ENCODE data around the gene PDCD7.
"Not testable (repeated sequence)": the region's sequence is repeated elsewhere in the genome, so short reads cannot be mapped to it uniquely, and the experiment has no call there.

The PDCD7 gene

DNA sequence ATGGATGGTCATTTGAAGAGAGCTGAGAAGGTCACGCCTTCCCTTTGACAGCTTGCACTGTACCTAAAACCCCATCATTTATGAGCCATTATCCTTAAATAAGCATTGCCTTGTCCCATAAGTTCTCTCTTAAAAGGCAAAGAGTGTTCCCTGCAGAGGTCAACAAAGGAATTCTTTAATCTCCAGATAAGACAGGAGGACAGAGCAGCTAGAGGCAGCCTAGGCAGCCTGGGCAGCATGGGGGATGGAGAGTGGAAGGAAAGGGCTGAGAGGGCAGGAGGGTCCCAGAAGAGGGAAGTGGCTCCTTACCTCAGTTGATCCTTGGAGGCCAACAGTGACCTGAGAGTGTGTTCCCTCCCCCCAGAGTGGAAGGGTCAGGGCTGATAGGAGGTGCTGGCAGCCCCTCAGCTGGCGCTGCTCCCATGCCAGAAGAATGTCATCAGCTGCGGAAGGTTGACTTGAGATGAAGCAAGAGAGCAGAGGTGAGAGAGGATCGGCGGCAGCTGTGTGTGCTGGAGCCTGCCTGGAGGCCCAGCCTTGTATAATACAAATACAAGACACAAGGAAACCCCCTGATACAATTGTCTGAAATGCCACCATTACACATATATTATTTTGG lies 44.3 kb downstream of the PDCD7 start:
- ATAC-seq = no peak

DNA sequence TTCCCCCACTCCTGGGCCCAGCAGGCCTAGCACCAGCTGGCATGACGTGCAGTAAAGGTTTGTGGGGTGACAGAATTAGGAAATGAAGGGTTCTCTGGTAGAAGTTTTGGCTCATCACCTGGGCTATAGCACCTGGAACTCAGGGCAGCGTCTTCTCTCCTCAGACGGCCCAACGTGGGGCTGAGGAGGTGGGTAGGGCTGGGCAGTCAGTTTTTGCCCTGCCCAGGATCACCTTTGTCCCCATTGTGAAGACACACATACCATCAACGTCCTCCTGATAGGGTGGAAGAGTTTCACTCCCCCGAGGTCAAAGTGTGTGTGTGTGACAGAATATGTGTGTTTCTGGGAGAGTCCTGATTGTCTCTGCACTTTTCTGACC lies 45.0 kb downstream of the PDCD7 start:
- ATAC-seq = no peak

DNA sequence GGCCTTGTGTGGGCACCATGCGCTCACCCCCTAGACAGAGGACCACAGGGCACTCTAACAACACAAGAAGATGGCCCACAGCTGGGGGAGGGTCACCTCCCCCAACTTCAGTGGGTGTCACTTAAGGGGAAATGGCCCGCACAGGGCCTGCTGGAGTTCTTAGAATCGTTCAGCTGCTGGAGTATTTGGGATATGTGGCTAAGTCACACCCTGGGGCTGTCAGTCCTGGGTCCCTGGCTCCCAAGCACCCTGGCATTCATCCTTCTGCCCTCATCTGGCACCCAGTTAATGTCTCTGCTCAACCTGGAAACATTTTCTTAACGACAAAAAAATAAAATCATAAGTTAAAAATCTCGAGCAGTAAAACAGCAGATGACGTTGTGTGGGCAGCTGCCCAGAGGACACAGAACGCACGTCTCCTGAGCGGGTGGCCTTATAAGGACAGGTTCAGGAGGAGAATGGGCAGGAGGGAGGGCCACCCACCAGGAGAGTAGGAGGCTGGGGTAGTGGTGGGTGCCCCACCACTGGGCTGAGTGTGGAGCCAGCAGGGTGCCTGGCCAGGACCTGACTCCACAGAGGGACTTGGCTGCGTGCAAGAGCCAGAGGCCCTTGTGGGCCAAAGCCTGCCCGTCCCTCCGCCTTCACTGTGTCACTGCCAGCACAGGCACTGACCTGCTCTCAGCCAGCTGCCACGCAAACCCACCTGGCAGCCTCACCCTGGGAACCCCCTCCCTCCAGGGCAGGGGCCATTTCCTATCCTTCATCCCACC lies 45.5 kb downstream of the PDCD7 start:
- ATAC-seq = no peak

DNA sequence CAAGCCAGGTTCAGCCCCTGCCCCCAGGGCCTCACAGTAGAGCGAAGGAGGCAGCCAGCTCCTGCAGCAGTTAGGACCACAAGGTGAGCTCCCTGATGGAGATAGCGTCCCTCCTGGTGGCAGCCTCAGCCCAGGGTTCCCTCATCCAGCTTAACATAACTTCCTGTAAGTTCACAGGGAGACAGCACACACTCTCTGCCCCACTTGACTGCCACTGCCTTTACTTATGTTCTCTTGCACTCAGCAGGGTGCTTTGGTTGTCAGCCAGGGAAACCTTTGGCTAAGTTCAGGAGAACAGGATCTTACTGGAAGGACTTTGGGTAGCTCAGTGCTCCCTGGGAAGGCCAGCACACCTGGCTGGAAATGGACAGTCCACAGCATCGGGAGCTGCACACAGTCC lies 46.2 kb downstream of the PDCD7 start:
- no peak for ATAC-seq

DNA sequence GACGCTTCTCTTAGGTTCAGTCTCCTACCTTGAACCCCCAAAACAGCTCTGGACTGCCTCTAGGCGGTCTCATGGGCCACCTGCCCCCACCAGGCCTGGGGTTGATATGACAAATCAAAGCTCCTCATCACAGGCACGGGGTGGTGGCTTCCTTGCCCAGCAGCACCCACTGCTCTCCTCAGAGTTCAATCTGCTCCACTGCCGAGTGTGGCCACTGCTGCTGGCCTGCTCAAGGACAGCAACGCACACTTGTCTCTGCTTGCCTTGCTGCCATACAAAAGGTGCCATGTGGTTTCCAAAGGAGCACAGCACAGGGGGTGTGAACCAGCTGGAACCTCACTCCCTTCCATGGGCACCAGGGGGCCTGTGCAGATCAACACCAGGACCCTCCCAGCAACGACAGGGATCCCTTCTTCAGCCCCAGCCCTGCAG lies 46.9 kb downstream of the PDCD7 start:
- no peak for ATAC-seq

DNA sequence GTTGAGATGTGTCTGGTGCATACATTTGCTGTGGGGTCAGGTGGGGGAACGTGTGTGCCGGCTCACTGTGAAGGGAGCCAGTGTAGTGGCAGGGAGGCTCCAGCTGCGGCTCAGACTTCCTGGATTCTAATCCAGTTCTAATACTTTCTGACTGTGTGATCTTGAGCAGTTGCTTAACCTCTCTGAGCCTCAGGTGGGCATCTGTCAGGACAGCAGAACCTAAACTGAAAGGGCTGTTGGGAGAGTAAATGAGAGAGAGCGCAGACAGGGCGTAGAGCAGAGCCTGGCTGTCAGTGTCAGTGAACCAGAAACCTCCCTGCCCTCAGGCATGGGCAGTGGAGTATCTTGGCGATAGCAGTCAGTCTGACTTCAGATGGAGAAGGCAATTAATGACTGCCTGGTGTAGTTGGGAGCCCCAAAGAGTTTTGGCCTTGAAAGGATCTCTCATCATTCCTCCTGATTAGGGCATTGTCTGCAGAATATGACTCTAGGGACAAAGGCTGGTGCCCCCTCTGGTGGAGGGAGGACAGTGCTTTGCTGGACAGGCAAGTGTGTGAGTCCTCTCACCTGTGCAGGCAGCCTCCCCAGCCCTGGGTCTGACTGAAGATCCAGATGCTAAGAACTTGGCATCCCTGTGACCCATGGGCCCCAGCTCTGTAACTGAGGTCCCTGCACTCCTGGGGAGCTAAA lies 47.5 kb downstream of the PDCD7 start:
- no peak for ATAC-seq

DNA sequence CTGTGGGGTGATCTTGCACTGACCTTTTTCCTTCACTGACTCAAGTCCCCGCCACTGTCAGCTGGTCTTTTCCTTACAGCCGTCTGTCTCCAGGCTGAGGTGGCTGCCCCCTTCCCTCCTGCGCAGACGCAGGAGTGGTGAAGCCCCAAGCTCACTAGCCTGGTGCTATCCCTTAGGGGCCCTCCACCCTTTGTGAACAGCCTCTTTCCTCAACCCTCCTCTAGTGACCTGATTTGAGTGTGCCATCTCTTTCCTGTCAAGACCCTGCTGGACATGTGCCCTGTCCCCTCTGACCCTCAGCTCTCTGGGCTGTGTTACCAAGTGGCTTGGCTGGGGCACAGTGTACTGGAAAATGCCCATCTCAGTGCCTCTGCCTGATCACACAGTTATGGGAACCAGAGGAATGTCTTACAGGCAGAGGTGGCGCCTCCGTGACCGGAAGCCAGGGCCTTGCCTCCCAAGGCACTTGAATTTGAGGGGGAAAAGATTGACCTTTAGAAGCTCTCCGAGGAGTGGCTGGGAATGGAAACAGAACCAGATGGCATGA lies 48.3 kb downstream of the PDCD7 start:
- ATAC-seq = no peak

DNA sequence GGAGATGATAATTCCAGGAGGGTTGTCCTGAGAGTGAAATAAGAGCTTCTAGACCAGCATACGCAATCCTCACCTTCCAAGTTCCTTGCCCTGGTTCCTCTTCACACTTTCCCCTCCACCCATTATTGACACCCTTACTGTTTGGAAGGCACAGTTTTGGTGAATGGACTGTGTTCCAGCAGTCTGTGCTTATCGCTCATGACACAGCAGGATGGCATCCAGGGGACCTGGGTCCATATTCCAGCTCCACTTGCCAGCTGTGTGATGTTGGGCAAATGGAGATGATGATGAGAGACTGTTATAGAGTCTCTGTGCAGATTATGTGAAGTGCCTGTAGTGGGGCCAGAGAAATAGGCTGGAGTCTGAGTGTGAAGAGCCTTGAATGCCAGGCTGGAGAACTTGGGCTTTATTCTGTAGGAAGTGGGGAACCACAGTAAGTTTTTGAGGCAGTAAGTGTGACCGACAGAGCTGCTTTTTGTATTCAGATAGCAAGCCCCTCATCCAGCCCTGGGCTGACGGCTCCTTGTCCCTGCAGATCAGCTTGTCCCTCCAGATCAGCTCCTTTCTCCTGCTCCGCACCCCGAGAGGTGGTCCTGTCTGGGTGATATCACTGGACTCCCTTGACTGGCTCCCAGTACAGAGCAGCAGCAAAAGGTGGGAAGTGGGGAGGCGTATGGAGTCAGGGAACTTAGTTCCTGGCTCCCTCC lies 49.0 kb downstream of the PDCD7 start:
- no peak for ATAC-seq

DNA sequence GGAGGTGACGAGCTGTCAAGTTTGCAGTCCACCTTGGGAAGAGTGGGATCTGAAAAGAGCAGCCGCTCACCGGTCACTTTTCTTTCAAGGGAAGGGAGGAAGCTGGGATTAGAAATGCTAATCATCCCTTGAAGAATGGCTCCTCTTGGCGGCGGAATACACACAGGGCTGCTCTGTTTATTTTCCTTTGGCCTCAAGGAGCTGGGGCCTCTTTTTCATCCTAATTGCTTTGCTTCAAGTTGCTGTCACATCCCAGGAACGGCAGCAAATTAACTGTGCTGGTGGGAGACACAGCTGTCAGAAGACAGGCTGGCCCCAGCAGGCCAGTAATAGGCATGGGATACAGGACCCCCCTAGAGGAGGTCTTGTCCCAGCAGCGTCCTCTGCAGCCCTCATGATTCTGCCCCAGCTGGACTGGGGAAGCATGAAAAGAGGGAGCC lies 50.3 kb downstream of the PDCD7 start:
- ATAC-seq = no peak

DNA sequence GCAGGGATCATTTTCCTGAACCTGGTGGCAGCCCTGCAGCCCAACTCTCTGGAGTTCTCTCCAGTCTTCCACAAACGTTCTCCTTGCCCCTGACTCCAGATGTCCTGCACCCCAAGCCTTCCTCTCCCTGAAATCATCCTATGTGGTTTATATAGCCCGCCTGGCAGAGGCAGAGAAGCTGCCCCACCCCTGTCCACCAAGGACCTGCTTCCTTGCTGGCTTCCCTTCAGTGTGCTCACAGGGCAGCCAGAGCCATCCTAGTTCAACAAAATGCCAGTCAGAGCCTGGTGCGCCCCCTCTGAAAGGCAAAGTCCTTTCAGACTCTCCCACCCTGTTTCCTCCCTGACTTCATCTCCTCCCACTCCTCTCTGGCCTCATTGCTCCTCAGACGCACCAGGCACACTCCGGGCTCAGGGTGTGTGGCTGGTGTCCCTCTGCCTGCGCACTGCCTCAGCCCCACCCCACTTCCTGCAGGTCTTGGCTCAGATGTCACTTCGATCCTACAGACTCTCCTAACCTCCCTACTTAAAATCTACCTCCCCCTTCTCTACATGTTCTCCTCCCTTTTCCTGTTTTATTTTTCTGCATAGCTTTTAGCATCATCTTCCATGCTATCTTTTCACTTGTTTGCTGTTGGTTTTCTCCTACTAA lies 51.2 kb downstream of the PDCD7 start:
- peak in 1 of 2 donors; percentile 31 for ATAC-seq

DNA sequence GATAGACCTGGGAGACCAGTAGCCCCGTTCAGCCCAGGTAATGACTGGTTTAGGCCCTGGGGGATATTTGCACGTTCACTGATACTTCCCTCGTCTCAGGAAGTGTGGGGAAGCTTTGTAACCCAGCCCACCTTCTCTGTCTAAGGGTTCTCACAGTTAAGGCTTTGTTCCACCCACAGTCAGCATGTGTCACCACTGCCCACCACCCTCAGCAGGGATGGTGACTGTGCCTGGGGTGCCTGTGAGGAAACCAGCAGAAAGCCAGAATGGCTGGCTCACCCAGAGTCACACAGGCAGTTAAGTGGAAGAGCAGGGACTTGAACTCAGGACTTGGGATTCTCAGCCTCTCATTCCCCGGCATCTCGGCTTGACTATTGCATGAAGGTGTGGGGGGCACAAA lies 51.9 kb downstream of the PDCD7 start:
- ATAC-seq = no peak

DNA sequence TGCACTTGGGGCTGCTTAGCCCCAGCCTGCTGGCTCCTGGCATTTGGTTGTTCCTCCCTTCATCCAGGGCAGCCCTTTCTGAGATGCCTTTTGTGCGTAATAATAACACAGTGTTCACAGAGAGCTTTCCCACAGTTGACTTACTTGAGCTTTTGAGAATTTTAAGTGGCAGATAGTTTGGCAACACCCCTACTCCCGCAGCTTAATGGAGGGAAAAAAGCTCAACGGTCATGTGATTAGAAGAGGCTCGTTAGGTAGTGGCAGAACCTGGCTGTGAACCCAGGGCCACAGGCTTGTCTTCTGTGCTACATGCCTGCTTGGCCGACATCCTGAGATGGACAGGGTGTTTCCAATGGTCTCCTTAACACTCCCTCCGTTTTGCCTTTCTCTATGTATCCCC lies 52.3 kb downstream of the PDCD7 start:
- no peak for ATAC-seq

DNA sequence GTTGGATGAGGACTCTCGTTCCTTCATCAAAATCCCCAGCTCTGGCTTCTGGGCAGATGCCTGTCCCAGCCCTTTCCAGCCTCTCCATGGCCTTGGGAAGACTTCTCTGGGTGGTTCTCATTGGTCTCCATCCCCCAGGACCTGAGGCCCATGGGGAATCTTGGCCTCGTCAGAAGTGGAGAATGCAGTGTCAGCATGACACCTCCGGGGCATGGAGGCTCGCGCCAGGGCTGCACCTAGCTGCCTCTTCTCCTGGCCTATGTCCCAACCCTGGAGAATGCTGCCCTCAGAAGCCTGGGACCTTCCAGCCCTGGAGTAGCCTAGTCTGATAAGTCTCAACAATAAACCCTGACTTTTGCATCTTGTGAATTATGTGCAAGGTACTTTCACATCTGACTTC lies 54.0 kb downstream of the PDCD7 start:
- no peak for ATAC-seq

DNA sequence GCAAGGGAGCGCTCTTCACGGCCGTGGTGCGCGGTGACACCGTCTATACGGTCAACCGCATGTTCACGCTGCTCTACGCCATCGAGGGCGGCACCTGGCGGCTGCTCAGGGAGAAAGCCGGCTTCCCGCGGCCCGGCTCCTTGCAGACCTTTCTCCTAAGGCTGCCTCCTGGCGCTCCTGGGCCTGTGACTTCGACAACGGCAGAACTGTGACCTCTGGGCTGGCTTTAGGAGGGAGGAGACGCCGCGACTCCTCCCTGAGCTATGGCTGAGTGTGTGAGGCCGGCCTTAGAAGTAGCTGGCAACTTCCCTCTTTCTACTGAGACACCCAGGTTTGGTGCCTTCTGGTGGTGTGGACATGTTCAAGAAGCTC lies 55.6 kb downstream of the PDCD7 start:
- ATAC-seq = peak; percentile 44 to 71

DNA sequence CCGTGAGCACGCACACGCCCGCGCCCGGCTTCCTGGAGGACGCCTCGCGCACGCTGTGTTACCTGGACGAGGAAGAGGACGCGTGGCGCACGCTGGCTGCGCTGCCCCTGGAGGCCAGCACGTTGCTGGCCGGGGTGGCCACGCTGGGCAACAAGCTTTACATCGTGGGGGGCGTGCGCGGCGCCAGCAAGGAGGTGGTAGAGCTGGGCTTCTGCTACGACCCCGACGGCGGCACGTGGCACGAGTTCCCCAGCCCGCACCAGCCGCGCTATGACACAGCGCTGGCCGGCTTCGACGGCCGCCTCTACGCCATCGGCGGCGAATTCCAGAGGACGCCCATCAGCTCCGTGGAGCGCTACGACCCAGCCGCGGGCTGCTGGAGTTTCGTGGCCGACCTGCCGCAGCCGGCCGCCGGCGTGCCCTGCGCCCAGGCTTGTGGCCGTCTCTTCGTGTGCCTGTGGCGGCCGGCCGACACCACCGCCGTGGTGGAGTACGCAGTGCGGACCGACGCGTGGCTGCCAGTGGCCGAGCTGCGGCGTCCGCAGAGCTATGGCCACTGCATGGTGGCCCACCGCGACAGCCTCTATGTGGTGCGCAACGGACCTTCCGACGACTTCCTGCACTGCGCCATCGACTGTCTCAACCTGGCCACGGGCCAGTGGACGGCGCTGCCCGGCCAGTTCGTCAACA lies 56.2 kb downstream of the PDCD7 start:
- ATAC-seq = no peak

DNA sequence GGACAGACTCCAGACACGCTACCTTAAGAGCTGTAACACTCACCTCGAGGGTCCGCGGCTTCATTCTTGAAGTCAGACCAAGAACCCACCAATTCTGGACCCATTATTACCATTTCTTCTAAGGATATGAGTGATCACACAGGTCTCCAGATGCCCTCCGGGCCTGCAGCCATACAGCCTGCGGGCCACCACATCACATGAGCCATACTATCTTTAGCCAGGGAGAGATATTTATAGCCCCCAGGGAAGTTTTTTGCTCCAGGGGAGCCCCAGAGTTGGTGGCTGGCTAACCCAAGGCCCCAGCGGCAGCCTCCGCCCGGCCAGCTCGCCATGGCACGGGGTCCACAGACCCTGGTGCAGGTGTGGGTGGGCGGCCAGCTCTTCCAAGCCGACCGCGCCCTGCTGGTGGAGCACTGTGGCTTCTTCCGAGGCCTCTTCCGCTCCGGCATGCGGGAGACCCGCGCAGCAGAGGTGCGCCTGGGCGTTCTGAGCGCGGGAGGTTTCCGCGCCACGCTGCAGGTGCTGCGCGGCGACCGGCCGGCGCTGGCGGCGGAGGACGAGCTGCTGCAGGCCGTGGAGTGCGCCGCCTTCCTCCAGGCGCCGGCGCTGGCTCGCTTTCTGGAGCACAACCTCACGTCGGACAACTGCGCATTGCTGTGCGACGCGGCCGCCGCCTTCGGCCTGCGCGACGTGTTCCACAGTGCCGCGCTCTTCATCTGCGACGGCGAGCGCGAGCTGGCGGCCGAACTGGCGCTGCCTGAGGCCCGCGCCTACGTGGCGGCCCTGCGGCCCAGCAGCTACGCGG lies 56.9 kb downstream of the PDCD7 start, which contains the start of gene KBTBD13:
KBTBD13 (plus strand) TSS at position 261 of the 805 bp plus-strand sequence; CDS start at position 331, 70 bp downstream.
- ATAC-seq = no peak

DNA sequence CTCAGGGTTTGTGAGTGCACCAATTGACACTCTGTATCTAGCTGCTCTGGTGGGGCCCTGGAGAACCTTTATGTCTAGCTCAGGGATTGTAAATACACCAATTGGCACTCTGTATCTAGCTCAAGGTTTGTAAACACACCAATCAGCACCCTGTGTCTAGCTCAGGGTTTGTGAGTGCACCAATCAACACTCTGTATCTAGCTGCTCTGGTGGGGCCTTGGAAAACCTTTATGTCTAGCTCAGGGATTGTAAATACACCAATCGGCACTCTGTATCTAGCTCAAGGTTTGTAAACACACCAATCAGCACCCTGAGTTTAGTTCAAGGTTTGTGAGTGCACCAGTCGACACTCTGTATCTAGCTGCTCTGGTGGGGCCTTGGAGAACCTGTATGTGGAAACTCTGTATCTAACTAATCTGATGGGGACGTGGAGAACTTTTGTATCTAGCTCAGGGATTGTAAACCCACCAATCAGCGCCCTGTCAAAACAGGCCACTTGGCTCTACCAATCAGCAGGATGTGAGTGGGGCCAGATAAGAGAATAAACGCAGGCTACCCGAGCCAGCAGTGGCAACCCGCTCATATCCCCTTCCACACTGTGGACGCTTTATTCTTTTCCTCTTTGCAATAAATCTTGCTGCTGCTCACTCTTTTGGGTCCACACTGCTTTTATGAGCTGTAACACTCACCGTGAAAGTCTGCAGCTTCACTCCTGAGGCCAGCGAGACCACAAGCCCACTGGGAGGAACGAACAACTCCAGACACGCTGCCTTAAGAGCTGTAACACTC lies 57.8 kb downstream of the PDCD7 start:
- not testable (repeated sequence) for ATAC-seq

DNA sequence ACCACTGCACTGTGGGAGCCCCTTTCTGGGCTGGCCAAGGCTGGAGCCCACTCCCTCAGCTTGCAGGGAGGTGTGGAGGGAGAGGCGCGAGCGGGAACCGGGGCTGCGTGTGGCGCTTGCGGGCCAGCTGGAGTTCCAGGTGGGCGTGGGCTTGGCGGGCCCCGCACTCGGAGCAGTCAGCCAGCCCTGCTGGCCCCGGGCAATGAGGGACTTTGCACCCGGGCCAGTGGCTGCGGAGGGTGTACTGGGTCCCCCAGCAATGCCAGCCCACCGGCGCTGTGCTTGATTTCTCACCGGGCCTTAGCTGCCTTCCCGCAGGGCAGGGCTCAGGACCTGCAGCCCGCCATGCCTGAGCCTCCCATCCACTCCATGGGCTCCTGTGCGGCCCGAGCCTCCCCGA lies 58.7 kb downstream of the PDCD7 start:
- ATAC-seq = not testable (repeated sequence)

DNA sequence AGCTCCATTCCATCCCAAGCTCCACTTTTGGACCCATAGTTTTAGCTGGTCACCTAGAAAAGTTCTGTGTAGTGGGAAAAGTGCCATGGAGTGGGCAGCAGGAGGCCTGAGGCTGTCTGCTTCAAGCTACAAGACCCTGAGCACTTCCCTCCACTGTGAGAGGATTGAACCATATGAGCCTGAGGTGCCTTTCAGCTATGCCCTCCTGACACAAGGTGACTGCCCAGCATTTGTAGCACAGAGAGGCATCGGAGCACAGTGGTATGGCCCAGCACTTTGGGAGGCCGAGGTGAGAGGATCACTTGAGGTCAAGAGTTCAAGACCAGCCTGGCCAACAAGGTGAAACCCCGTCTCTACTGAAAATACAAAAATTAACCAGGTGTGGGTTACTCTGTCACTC lies 61.0 kb downstream of the PDCD7 start:
- no peak for ATAC-seq

DNA sequence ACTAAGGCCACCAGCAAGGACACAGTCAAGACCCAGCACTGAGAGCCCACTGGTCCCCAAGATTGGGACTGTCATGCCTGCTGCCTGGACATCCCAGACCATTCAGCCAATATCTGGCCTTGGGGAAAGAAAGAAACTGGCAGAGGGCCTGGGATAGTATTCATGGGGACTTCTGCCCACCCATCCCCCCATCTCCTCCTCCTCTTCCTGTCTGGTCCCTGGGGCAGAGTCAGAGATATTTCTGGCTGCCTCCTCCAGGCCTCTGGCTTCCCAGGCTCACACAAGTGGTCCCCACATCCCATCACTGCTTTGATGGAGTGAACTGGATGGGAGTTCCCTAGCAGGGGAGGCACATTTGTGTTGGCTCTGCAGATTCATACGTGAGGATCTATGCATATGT lies 61.6 kb downstream of the PDCD7 start:
- ATAC-seq = no peak

All from activated CD4-positive, CD25-positive, alpha-beta regulatory T cell treated with anti-CD3 and anti-CD28 coated beads, Interleukin-2, amount 50 U/mL, for 24 hours (primary cell).